MCF 10A (cell line): ENCODE results near the gene PRXL2A. TPM values are rescaled to one million over a fixed set of nuclear protein-coding genes. Genes with fewer than 3 reads are reported as not detected.

ENCODE experiments used
- BruUV-seq: library from RNA; stranded (reverse); fragments of 400-500 nt; replicated peaks from 2 replicates; lab custom pipeline; 2021; lab: Mats Ljungman, UMichigan
- CTCF ChIA-PET: fragments of 300-600 bp; sonication (Branson Sonifier 250); formaldehyde crosslinking; extraction: SDS; loops from one replicate; lab custom pipeline; 2021; ENCODE audit warnings: antibody characterized with exemption, inconsistent platforms; lab: Yijun Ruan, JAX
- POLR2A ChIA-PET: fragments of 300-600, 350-650 bp; sonication (Branson Sonifier 250); formaldehyde crosslinking; extraction: SDS; loops from one replicate; lab custom pipeline; 2020; ENCODE audit warnings: antibody characterized with exemption, inconsistent platforms; lab: Yijun Ruan, JAX
- DNase-seq: peaks from one replicate; pipeline ENCODE4 v3.0.0-alpha.2; 2018; ENCODE audit not compliant: unreplicated experiment
- H3K27ac Mint-ChIP-seq: one replicate; pipeline ENCODE4 v1.8.0; 2022; ENCODE audit warnings: mild to moderate bottlenecking, low read depth, mixed read lengths; ENCODE audit not compliant: unreplicated experiment
- H3K27me3 Mint-ChIP-seq: one replicate; pipeline ENCODE4 v1.8.0; 2022; ENCODE audit warnings: mixed read lengths; ENCODE audit not compliant: insufficient read depth, unreplicated experiment
- H3K36me3 Mint-ChIP-seq: one replicate; pipeline ENCODE4 v1.8.0; 2022; ENCODE audit warnings: mild to moderate bottlenecking, moderate library complexity, mixed read lengths; ENCODE audit not compliant: insufficient read depth, unreplicated experiment
- H3K4me1 Mint-ChIP-seq: one replicate; pipeline ENCODE4 v1.8.0; 2022; ENCODE audit warnings: mixed read lengths; ENCODE audit not compliant: insufficient read depth, unreplicated experiment
- H3K4me3 Mint-ChIP-seq: one replicate; pipeline ENCODE4 v1.8.0; 2022; ENCODE audit warnings: mild to moderate bottlenecking, moderate library complexity, mixed read lengths; ENCODE audit not compliant: unreplicated experiment
- H3K9me3 Mint-ChIP-seq: one replicate; pipeline ENCODE4 v1.8.0; 2022; ENCODE audit warnings: mixed read lengths; ENCODE audit not compliant: unreplicated experiment
- intact Hi-C: fragments of 100-400 bp; cut with micrococcal nuclease; formaldehyde crosslinking; loops from 2 replicates; pipeline ENCODE4 v1.14.1; 2022
- total RNA-seq: library from RNA; stranded (reverse); gene quantifications from 2 replicates; pipeline ENCODE4 v1.2.3, GENCODE V29; 2022
- TF ChIP-seq, protein P1 (sequence below): fragments of 200-600 bp; IDR thresholded peaks from one replicate; pipeline ENCODE4 v1.8.0; 2022; ENCODE audit warnings: antibody characterized with exemption, mild to moderate bottlenecking; ENCODE audit not compliant: unreplicated experiment

PRXL2A gene
- total RNA-seq, 1 experiment from 2014 or later, result 6.7 TPM

DNA sequence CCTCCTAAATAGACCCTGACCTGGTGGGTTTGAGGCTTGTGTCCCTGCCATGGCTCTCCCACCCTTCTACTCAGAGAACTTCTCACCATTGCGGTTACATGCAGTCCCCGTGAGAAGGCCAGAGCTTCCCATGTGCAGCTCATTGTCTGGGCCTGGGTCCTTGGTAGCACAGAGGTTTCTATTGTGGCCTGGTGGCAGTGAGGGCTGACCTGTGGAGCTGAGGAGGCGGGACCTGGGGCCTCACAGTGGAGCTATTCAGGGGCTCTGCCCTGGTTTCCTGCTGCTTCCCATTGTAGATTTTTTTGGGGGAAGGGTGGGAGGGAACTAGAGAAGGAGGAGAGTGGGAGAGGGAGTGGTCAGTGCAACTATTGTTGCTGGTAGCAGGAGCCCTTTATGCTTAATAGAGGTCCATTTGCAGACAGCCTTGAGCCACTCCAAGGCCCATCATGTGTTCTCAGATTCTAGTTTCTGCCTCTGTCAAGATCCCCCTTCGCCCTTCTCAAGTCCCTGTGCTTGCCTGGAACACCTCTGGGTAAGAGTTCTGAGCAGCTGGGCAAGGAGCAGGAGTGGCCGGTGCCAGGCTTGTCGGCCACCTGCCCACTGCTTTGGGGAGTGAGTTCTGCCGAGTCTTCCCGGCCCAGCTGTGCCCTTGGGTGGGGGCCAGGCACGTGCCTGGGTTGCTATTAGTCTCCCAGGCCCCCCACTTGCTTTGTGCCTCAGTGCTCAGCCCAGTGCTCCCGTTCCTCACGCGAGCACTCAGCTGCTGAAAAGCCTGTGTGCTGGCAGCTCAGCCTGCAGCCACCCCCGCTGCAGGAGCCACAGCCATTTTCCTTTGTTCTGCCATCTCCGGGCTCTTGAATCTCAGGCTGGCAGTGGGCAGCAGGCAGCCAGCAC is 56.5 kb downstream of the PRXL2A start:
- no peak overlapping the region for H3K4me3 Mint-ChIP-seq
- ChIA-PET CTCF (interaction anchor here (0.6 to 33.7 kb wide), 4 partner anchors 21 to 123 kb away, joined by 3 to 923 read pairs (median 15); no protein-coding TSS in a partner anchor), POLR2A (interaction anchor here (0.6 to 12.8 kb wide), 5 partner anchors 5 to 289 kb away, joined by 3 to 225 read pairs (median 174); partner anchors contain the start of gene TSPAN14)
- BruUV-seq, result no TSS peak
- TF ChIP-seq, protein P1, sequence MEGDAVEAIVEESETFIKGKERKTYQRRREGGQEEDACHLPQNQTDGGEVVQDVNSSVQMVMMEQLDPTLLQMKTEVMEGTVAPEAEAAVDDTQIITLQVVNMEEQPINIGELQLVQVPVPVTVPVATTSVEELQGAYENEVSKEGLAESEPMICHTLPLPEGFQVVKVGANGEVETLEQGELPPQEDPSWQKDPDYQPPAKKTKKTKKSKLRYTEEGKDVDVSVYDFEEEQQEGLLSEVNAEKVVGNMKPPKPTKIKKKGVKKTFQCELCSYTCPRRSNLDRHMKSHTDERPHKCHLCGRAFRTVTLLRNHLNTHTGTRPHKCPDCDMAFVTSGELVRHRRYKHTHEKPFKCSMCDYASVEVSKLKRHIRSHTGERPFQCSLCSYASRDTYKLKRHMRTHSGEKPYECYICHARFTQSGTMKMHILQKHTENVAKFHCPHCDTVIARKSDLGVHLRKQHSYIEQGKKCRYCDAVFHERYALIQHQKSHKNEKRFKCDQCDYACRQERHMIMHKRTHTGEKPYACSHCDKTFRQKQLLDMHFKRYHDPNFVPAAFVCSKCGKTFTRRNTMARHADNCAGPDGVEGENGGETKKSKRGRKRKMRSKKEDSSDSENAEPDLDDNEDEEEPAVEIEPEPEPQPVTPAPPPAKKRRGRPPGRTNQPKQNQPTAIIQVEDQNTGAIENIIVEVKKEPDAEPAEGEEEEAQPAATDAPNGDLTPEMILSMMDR, result no peak
- peaks cover 65% of the 10 kb centered on the region for H3K4me1 Mint-ChIP-seq
- intact Hi-C loops, result no loop called here
- no peak overlapping the region for H3K27ac Mint-ChIP-seq
- DNase-seq, result no peak
- H3K9me3 Mint-ChIP-seq, result no peaks in the 10 kb centered on the region
- no peaks in the 10 kb centered on the region for H3K27me3 Mint-ChIP-seq
- H3K36me3 Mint-ChIP-seq, result peaks cover 20% of the 10 kb centered on the region

DNA sequence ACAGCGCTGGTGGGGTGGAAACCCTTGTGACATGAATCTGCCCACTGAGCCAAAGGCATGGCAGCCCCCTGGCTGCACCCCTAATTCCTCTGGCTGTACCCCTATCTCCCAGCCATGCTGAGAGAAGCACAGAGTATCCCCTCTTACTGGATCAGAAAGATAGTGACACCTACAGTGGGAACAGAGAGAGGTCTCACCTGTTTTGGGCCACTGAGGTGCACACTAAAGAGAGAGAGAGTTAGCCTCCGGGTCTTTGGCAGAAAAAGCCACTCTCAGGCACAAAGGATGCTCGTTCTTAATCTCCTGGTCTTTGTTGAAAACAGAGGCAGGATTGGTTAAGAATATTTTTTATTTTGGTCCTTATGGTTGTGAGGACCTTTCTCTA is 57.1 kb downstream of the PRXL2A start:
- DNase-seq, result no peak
- no peaks in the 10 kb centered on the region for H3K27me3 Mint-ChIP-seq
- ChIA-PET CTCF (interaction anchor here (0.6 to 33.7 kb wide), 4 partner anchors 21 to 122 kb away, joined by 3 to 923 read pairs (median 15); no protein-coding TSS in a partner anchor), POLR2A (interaction anchor here (10.7 to 11.9 kb wide), 2 partner anchors 7 to 35 kb away, joined by 174 to 205 read pairs; partner anchors contain the start of gene TSPAN14)
- no TSS peak for BruUV-seq
- H3K9me3 Mint-ChIP-seq, result no peaks in the 10 kb centered on the region
- intact Hi-C loops, result no loop called here
- no peak overlapping the region for H3K4me3 Mint-ChIP-seq
- H3K4me1 Mint-ChIP-seq, result peaks cover 59% of the 10 kb centered on the region
- TF ChIP-seq, protein P1, result no peak
- peaks cover 20% of the 10 kb centered on the region for H3K36me3 Mint-ChIP-seq
- H3K27ac Mint-ChIP-seq, result peak overlapping the region; percentile 77

DNA sequence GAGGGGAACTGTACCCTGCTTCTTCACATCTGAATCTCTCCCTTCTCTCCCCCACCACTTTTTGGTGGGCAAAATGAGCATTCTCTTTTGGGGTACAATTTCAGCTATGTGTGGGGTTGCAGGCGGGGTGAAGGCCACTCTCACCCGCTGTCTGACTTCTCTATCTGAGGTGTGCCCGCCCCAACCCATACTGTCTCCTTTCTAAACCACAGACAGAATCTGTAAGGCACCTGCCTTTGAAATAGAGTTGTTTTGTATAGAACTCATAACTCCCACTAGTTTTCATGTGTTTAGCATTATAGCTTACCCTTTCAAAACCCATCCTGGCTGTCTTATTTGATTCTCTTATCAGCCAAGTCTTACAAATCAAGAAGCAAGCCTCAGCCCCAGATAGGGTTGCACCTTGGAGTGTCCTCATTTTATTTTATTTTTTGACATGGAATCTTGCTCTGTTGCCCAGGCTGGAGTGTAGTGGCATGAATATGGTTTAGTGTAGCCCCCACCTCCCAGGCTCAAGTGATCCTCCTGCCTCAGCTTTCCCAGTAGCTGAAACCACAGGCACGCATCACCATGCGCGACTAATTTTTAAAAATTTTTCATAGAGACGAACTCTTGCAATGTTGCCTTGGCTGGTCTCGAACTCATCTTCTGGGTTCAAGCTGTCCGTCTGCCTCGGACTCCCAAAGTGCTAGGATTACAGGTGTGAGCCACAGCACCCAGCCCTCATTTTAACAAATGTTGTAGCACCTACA is 57.7 kb downstream of the PRXL2A start:
- DNase-seq, result no peak
- ChIA-PET CTCF (interaction anchor here (33.7 kb wide), 1 partner anchor 40 kb away, joined by 923 read pairs; no protein-coding TSS in a partner anchor), POLR2A (interaction anchor here (10.7 to 11.9 kb wide), 2 partner anchors 8 to 35 kb away, joined by 174 to 205 read pairs; partner anchors contain the start of gene TSPAN14)
- TF ChIP-seq, protein P1, result no peak
- intact Hi-C loops, result no loop called here
- H3K27ac Mint-ChIP-seq, result peak overlapping the region; percentile 77
- BruUV-seq, result no TSS peak
- H3K27me3 Mint-ChIP-seq, result no peaks in the 10 kb centered on the region
- H3K36me3 Mint-ChIP-seq, result peaks cover 24% of the 10 kb centered on the region
- H3K4me1 Mint-ChIP-seq, result peaks cover 58% of the 10 kb centered on the region
- no peaks in the 10 kb centered on the region for H3K9me3 Mint-ChIP-seq
- H3K4me3 Mint-ChIP-seq, result no peak overlapping the region
